ENCODE results near the gene PPP5C.

PPP5C gene

GRCh38 chr19:46330319-46330918 lies 16.5 kb upstream of the PPP5C start:
- DNase-seq (ENCODE audit: low read depth in 2 of 2), result no peak

GRCh38 chr19:46337487-46337886 lies 9.4 kb upstream of the PPP5C start:
- DNase-seq (ENCODE audit: low read depth in 2 of 2), result no peak

- DNase-seq (ENCODE audit: low read depth in 2 of 2), result no peak
Observed at GRCh38 chr19:46339446-46339845, 7.4 kb upstream of the PPP5C start.

DNA sequence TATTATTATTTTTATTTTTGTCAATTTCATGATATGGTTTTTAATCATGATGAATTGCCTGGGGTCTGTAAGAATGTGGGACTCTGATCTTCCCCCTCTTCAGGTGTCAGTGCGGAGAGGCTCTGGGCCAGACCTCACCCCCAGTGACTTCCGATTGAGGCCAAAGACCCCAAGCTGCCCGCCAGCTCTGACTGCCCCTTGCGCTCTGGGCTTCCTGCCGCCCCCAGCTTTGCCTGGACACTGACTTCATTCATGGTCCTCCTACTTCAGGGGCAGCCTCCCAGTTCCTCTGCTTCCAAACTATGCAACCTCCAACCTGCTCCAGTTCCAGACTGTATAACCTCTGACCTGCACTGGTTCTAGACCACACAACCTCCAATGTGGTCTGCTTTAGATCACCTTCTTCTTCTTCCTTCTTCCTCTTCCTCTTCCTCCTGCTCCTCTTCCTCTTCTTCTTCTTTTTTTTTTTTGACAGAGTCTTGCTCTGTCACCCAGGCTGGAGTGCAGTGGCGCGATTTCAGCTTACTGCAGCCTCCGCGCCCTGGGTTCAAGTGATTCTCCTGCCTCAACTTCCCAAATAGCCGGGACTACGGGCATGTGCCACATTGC lies 6.7 kb upstream of the PPP5C start:
- no peak for DNase-seq (ENCODE audit: low read depth in 2 of 2)

GRCh38 chr19:46341937-46342336 lies 5.0 kb upstream of the PPP5C start:
- DNase-seq (ENCODE audit: low read depth in 2 of 2), result no peak

- no peak for DNase-seq (ENCODE audit: low read depth in 2 of 2)
Observed at GRCh38 chr19:46344363-46344762, 2.5 kb upstream of the PPP5C start.

- DNase-seq (ENCODE audit: low read depth in 2 of 2), result no peak
Observed at GRCh38 chr19:46345157-46345556, 1.7 kb upstream of the PPP5C start.

DNA sequence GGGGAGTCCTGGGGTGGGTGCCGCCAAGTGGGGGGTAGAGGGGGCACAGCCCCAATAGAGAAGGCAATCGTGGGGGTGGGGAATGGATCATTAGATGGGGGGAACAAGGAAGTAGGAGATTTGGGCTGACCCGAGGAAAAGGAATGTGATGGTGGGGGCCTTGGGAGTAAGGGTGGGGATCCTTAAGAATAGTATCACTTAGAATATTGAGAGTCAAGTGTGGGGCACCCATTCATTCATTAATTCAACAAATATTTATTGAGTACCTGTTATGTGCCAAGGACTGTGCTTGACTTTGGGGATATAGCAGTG lies 641 bp downstream of the PPP5C start:
- no peak for DNase-seq (ENCODE audit: low read depth in 2 of 2)

- DNase-seq (ENCODE audit: low read depth in 2 of 2), result no peak
Observed at GRCh38 chr19:46347985-46348384, 1.1 kb downstream of the PPP5C start.

GRCh38 chr19:46349311-46349993 lies 2.6 kb downstream of the PPP5C start:
- DNase-seq (ENCODE audit: low read depth in 2 of 2), result no peak

DNA sequence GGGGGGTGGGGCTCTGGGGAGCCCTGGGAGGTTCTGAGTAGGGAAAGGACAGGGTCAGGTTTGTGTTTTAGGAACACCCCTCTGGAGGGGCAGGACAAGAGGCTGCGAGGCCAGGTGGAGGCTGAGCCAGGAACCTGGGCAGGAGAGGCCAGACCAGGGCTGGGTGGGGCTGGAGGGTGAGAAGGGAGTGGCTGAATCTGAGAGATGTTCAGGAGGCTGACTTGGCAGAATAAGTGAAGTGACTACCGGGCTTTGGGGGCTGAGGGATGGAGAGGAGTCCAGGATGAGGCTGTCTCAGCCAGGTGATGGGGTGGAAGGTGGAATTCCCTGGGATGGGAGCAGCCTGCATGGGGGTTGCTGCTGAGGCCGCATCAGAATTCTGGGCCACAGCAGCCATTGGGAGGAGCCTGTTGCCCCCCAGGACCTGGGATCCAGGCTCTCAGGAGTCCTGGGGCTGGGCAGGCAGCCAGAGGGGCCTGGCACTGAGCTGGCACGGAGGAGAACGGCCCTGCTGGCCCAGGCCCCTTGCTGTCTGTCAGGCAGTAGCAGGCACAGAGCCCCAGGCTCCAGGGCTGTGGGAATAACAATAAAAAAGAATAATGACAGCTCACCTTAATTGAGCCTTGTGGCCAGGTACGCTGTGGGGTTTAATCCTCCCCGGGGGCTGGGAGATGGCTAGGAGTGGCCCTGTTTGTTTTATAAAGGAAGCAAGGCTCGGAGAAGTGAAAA lies 3.3 kb downstream of the PPP5C start:
- DNase-seq (ENCODE audit: low read depth in 2 of 2), result no peak

DNA sequence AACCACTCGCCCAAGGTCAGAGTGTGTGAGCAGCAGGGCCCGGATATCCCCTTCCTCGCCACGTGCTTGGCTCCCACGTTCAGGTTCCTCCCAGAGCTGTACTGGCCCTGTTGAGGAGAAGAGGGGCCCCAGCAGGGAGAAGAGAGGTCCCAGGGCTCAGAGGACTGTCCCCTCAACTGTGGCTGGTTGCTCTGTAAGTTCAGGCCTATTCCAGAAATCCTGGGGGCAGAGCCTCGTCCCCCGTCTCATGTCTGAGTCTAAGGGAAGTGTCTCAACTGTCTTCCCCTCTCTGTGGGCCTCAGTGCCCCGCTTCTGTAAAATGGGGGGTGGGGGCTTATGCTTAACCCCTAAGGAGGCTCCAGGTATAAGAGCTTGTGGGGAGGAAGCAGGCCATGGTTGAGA lies 3.9 kb downstream of the PPP5C start:
- peak in 1 of 2 donors; percentile 21 for DNase-seq (ENCODE audit: low read depth in 2 of 2)

- DNase-seq (ENCODE audit: low read depth in 2 of 2), result no peak
Observed at GRCh38 chr19:46351241-46352041, 4.6 kb downstream of the PPP5C start.

DNA sequence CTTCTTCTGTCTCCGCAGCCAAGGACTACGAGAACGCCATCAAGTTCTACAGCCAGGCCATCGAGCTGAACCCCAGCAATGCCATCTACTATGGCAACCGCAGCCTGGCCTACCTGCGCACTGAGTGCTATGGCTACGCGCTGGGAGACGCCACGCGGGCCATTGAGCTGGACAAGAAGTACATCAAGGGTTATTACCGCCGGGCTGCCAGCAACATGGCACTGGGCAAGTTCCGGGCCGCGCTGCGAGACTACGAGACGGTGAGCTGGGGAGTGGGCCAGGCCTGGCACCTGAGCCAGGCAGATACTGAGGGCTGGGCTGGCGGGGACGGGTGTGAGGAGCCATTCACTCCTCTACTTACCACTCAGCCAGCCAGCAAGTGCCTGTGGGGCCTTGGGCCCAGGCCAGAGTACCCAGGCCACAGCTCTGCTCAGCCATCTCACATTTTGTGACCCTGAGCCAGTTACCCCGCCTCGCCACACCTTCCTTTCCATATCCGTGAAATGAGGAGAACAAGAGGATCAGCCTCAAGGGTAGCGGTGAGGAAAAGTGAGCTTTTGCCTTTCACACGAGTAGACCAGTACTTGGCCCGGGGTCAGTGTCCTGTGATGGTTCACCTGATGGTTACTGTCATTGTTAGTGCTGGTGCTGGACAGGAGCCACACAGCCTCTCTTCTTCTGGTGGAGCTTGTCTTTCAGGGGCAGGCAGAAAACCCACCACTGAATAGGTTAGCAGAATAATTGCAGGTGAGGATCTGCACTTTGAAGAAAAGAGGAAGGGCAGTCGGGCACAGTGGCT lies 7.0 kb downstream of the PPP5C start:
- DNase-seq (ENCODE audit: low read depth in 2 of 2), result no peak

DNA sequence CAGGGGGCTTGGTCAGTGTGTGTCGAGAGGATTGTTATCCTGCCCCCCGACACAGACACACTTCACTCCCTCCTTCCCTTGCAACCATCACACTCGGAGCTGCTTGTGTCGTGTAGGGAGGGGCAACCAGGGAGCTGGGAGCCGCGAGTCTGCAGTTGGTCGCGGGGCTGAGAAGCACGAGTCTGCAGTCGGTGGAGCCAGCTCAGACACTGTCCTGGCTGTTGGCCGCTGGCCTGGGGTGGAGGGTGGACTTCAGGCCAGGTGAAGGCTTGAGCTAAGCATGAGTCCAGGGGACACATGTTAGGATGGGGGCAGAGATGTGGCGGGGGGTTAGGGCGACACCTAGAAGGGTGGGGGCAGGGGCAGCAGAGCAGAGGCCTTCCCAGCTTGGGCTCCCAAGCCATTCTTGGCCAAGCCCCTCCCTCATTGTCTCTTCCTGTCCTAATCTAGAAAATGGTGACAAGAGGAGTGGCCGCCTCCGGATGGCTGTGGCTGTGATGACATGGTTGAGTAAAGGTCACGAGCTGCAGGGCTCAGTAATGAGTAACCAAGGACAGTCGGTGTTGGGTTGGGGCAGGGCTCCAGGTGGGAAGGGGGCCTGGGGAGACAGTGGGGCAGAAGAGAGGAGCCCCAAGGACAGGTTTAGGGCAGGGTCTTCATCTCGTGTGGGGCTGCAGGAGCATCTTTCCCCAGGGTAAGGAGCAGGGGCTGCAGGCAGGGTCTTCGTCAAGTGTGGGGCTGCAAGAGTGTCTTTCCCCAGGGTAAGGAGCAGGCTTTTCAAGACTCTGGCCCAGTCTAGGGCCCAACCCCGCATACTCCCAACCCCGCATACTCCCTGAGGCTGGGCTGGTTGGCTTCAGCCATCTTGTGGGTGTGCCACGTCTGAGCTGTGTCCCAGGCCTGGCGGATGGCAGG lies 8.6 kb downstream of the PPP5C start:
- peak; percentile 14 to 23 for DNase-seq (ENCODE audit: low read depth in 2 of 2)

DNA sequence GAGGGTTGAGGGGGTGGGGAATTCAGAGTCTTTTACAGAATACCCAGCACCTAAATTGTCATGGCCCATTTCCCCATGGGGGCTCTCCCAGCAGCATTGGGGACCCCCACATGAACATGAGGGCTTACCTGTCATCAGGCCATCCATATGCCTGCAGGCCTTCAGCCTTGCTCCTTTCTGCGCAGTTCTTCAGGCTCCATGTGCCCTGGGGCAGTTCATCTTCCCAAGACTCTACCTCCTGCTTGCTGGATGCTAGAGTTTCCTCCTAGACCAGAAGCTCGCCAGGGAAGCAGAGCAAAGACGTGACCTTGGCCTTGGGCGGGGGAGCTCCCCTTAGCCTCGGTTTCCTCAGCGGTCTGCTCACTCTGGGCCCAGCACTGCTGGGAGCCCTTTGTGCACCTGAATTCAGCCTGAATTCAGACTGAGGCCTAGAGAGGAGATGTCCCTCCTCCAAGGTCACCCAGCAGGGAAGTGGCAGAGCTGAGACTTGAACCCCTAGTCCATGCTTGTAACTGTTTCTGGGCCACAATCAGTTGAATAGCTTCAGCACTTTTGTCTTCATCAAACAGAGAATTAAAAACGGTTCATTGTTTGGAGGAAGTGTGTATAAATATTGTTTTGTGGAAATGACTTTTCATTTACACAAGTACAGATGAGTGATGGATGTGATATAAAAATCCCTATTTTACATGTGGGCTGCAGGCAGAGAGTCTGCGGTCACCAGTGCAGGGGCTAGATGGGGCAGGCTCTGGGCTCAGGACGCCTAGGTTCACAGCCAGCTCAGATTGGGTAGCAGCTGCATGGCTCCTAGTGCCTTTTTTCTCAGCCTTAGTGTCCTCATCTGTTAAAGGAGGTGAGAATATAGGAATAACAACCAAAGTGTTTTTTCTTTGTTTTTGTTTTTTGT lies 9.5 kb downstream of the PPP5C start:
- DNase-seq (ENCODE audit: low read depth in 2 of 2), result no peak

DNA sequence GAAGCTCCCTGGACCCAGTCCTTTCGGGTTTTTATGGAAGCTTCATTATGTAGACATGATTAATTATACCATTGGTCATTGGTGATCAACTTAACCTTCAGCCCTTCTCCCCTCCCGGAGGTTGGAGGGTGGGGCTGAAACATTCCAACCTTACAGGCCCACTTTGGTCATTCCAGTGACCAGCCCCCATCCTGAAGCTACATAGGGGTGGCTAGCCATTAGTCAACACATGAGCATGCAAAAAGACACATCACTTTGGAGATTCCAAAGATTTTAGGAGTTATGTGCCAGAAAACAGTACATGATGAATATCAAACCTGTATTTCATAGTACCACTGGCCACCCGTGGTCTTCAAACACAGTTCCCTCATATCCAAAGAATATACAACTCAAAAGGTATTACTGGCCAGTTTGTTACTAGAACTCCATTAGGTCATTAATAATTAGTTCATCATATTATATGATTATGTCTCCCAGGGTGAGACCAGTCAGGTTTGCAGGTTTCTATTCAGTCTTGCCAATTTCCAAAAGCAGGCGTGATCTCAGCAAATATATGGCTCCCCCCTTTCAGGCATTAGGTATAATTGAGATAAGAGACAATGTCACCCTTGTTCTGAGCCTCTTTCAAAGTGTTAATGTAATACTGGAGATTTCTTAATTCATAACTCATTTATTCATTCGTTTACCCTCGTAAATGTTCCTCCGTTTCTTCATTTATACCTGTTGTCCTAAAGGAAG lies 11.1 kb downstream of the PPP5C start:
- DNase-seq (ENCODE audit: low read depth in 2 of 2), result no peak

DNA sequence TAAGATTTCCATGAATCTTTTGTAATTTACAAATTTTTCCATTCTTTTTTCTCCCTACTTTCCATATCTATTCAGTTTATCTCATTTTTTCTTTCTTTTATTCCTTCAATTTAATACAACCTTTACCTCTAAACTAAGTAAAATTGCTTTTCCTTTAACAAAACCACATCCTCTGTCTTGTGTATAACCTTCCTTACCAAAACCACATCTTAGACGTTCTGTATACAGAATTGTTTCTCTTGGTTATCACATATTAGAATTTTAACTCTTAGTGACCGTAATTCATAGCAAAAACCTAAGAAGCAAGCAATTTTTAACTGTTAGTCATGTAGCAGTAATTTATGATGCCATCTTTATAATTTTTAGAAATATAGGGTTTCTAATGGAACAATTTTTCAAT lies 15.0 kb downstream of the PPP5C start:
- no peak for DNase-seq (ENCODE audit: low read depth in 2 of 2)

All from stimulated activated CD4-positive, alpha-beta T cell treated with anti-CD3 and anti-CD28 coated beads, Interleukin-4, amount 100 ng/mL, for 48 hours (primary cell).